Hepatocyte (in vitro differentiated cells): ENCODE data around the gene BAG5. TPM values are rescaled to one million over a fixed set of nuclear protein-coding genes. Genes with fewer than 3 reads are reported as not detected.

ENCODE experiments used
- DNase-seq: peaks from one replicate; pipeline ENCODE4 v3.0.0-alpha.2; 2016; ENCODE audit warnings: low spot score
- H2AFZ ChIP-seq: fragments of 200-600 bp; sonication (generic); 2 replicates; pipeline ENCODE4 v1.6.0; 2016; ENCODE audit warnings: antibody characterized with exemption, mild to moderate bottlenecking
- H3K27ac ChIP-seq: fragments of 200-600 bp; sonication (generic); 2 replicates; pipeline ENCODE4 v1.5.1; 2016; ENCODE audit warnings: mild to moderate bottlenecking
- H3K27me3 ChIP-seq: fragments of 200-600 bp; sonication (generic); 2 replicates; pipeline ENCODE4 v1.6.1; 2016
- H3K36me3 ChIP-seq: fragments of 200-600 bp; sonication (generic); replicated peaks from 2 replicates; pipeline ENCODE4 v1.5.1; 2016; ENCODE audit warnings: low read depth; ENCODE audit not compliant: insufficient read depth
- H3K4me1 ChIP-seq: fragments of 200-600 bp; sonication (generic); 2 replicates; pipeline ENCODE4 v1.5.1; 2016; ENCODE audit warnings: mild to moderate bottlenecking, moderate library complexity; ENCODE audit not compliant: insufficient read depth
- H3K4me2 ChIP-seq: fragments of 200-600 bp; sonication (generic); 2 replicates; pipeline ENCODE4 v1.6.0; 2016
- H3K4me3 ChIP-seq: fragments of 200-600 bp; sonication (generic); 2 replicates; pipeline ENCODE4 v1.5.1; 2016; ENCODE audit warnings: mild to moderate bottlenecking
- H3K79me2 ChIP-seq: fragments of 200-600 bp; sonication (generic); 2 replicates; pipeline ENCODE4 v1.6.0; 2017; ENCODE audit warnings: mild to moderate bottlenecking
- H3K9me2 ChIP-seq: fragments of 200-600 bp; sonication (generic); replicated peaks from 2 replicates; pipeline ENCODE4 v1.6.0; 2017; ENCODE audit warnings: mild to moderate bottlenecking; ENCODE audit not compliant: insufficient read depth
- H3K9me3 ChIP-seq: fragments of 200-600 bp; sonication (generic); 2 replicates; pipeline ENCODE4 v1.5.1; 2016; ENCODE audit warnings: low read depth, mild to moderate bottlenecking
- H4K20me1 ChIP-seq: fragments of 200-600 bp; sonication (generic); 2 replicates; pipeline ENCODE4 v1.6.0; 2016; ENCODE audit warnings: mild to moderate bottlenecking; ENCODE audit not compliant: insufficient read depth, poor library complexity, severe bottlenecking
- CTCF ChIP-seq: fragments of 200-600 bp; sonication (generic); IDR thresholded peaks from 2 replicates; pipeline ENCODE4 v1.5.1; 2016; ENCODE audit warnings: antibody characterized with exemption, mild to moderate bottlenecking; ENCODE audit not compliant: poor library complexity
- EZH2 ChIP-seq: fragments of 200-600 bp; sonication (generic); IDR thresholded peaks from 2 replicates; pipeline ENCODE4 v1.6.1; 2016; ENCODE audit warnings: antibody characterized with exemption, mild to moderate bottlenecking, borderline replicate concordance
- EZH2phosphoT487 ChIP-seq: fragments of 200-600 bp; sonication (generic); IDR thresholded peaks from one replicate; pipeline ENCODE4 v1.6.1; 2018; ENCODE audit warnings: antibody characterized with exemption, mild to moderate bottlenecking, low read depth, moderate library complexity; ENCODE audit not compliant: unreplicated experiment, severe bottlenecking
- WGBS: methylation state at CpG from one replicate; pipeline ENCODE4 v1.1.6; 2016; ENCODE audit warnings: low lambda C conversion rate; ENCODE audit errors: missing lambda C conversion rate; 5-methylcytosine and 5-hydroxymethylcytosine counted together
- polyA plus RNA-seq: library from polyadenylated mRNA; unstranded; fragments of >200 nt; fragmentation: Nextera tagmentation; extraction: Ambion mirVana; gene quantifications from 2 replicates; pipeline ENCODE4 v1.2.1, GENCODE V29; 2016
- total RNA-seq: library from RNA; depleted of rRNA; stranded (reverse); fragments of >200 nt; gene quantifications from 2 replicates; pipeline ENCODE4 v1.2.3, GENCODE V29; 2014

Gene BAG5
- total and polyA plus RNA-seq, 2 experiments from 2014 or later = 13.9 to 27.4 TPM

GRCh38 chr14:103518422-103519042, 43.9 kb downstream of the BAG5 start:
- 50% methylated on average over 9 of the region's 9 CpGs for WGBS
- DNase-seq = peak; percentile 84
- peak overlapping the region; percentile 100 for H3K4me2 ChIP-seq

GRCh38 chr14:103517721-103518421, 44.6 kb downstream of the BAG5 start:
- Histone ChIP-seq H3K27ac (peak overlapping the region; percentile 90), H2AFZ (no peak overlapping the region)
- WGBS = 50% methylated on average over 20 of the region's 20 CpGs

More at GRCh38 chr14:103518422-103519042, 43.9 kb downstream of the BAG5 start:
- Histone ChIP-seq H4K20me1 (peaks cover 27% of the 10 kb centered on the region), H3K79me2 (peaks cover 25% of the 10 kb centered on the region), H3K36me3 (no peaks in the 10 kb centered on the region), H3K4me1 (peaks cover 33% of the 10 kb centered on the region), H3K9me3 (no peaks in the 10 kb centered on the region), H2AFZ (no peak overlapping the region), H3K4me3 (no peak overlapping the region), H3K9me2 (no peaks in the 10 kb centered on the region), H3K27me3 (peaks cover 4% of the 10 kb centered on the region), H3K27ac (peak overlapping the region; percentile 90)
- TF ChIP-seq EZH2phosphoT487 = no peak
- no peak for TF ChIP-seq EZH2
- peak; percentile 77 for TF ChIP-seq CTCF

GRCh38 chr14:103517174-103517566, 45.3 kb downstream of the BAG5 start:
- peaks cover 25% of the 10 kb centered on the region for H3K4me1 ChIP-seq
- TF ChIP-seq EZH2 (no peak), CTCF (no peak), EZH2phosphoT487 (no peak)
- no peaks in the 10 kb centered on the region for H3K36me3 ChIP-seq
- no peaks in the 10 kb centered on the region for H3K9me3 ChIP-seq
- no peak overlapping the region for H2AFZ ChIP-seq
- H3K4me3 ChIP-seq = no peak overlapping the region
- no peaks in the 10 kb centered on the region for H3K9me2 ChIP-seq
- no peaks in the 10 kb centered on the region for H3K27me3 ChIP-seq
- peaks cover 18% of the 10 kb centered on the region for H3K79me2 ChIP-seq
- H3K4me2 ChIP-seq = no peak overlapping the region
- H3K27ac ChIP-seq = peak overlapping the region; percentile 90
- WGBS = 85% methylated on average over 10 of the region's 10 CpGs
- DNase-seq = peak; percentile 19
- H4K20me1 ChIP-seq = peaks cover 25% of the 10 kb centered on the region

More at GRCh38 chr14:103517721-103518421, 44.6 kb downstream of the BAG5 start:
- TF ChIP-seq EZH2 (no peak), EZH2phosphoT487 (no peak)
- Histone ChIP-seq H3K27me3 (peaks cover 1% of the 10 kb centered on the region), H3K4me3 (no peak overlapping the region), H3K9me3 (no peaks in the 10 kb centered on the region), H3K4me2 (peak overlapping the region; percentile 100), H3K36me3 (no peaks in the 10 kb centered on the region), H3K9me2 (no peaks in the 10 kb centered on the region), H4K20me1 (peaks cover 27% of the 10 kb centered on the region), H3K79me2 (peaks cover 19% of the 10 kb centered on the region), H3K4me1 (peaks cover 26% of the 10 kb centered on the region)
- DNase-seq = peak; percentile 54
